HEK293 (cell line): ENCODE data around the gene GTF2IRD1.

ENCODE experiments used
- CTCF ChIA-PET: fragments of 350-600 bp; formaldehyde crosslinking; extraction: SDS; loops from one replicate; lab custom pipeline; 2021; ENCODE audit warnings: antibody characterized with exemption; lab: Yijun Ruan, JAX
- POLR2A ChIA-PET: fragments of 300-600 bp; formaldehyde crosslinking; extraction: SDS; loops from one replicate; lab custom pipeline; 2020; ENCODE audit warnings: antibody characterized with exemption, inconsistent platforms; lab: Yijun Ruan, JAX
- H3K27ac ChIP-seq: fragments of 200-500 bp; sonication (Bioruptor generic); 2 replicates; pipeline ENCODE4 v1.5.1; 2014; ENCODE audit warnings: low read depth, low read length, control low read depth, inconsistent platforms; ENCODE audit errors: extremely low read depth
- H3K36me3 ChIP-seq, 2 experiments: fragments of 200-500 bp in 1 of 2; sonication (Bioruptor generic) in 1 of 2; 1 replicate in 1 of 2; 2 replicates in 1 of 2; pipeline ENCODE4 v1.5.1; 2014 to 2017; ENCODE audit warnings: inconsistent platforms in 2 of 2, low read length in 2 of 2; ENCODE audit not compliant: control insufficient read depth in 2 of 2, insufficient read depth in 1 of 2
- H3K4me1 ChIP-seq: fragments of 200-500 bp; sonication (Bioruptor generic); 2 replicates; pipeline ENCODE4 v1.5.1; 2014; ENCODE audit warnings: mild to moderate bottlenecking, low read length, inconsistent platforms; ENCODE audit not compliant: control insufficient read depth, insufficient read depth
- H3K4me3 ChIP-seq: 2 replicates; pipeline ENCODE4 v1.5.1; 2011; ENCODE audit warnings: low read depth, mild to moderate bottlenecking, control low read depth, low read length, moderate library complexity
- H3K9me3 ChIP-seq: fragments of 200-500 bp; sonication (Bioruptor generic); 2 replicates; pipeline ENCODE4 v1.5.1; 2014; ENCODE audit warnings: low read depth, low read length, inconsistent platforms; ENCODE audit not compliant: control insufficient read depth, insufficient read depth
- AEBP2 ChIP-seq: fragments of 450-650 bp; formaldehyde crosslinking; IDR thresholded peaks from 2 replicates; pipeline ENCODE4 v1.5.1; 2016; ENCODE audit warnings: missing biosample characterization, missing genetic modification characterization, borderline replicate concordance
- GLIS2 ChIP-seq: fragments of 450-650 bp; formaldehyde crosslinking; IDR thresholded peaks from 2 replicates; pipeline ENCODE4 v1.5.1; 2016; ENCODE audit warnings: missing biosample characterization, missing genetic modification characterization
- ZBTB49 ChIP-seq: fragments of 450-650 bp; formaldehyde crosslinking; IDR thresholded peaks from 2 replicates; pipeline ENCODE4 v1.5.1; 2016; ENCODE audit warnings: missing biosample characterization, missing genetic modification characterization, low read depth
- ZFP37 ChIP-seq: fragments of 450-650 bp; formaldehyde crosslinking; IDR thresholded peaks from 2 replicates; pipeline ENCODE4 v1.5.1; 2016; ENCODE audit warnings: missing biosample characterization, missing genetic modification characterization
- ZNF211 ChIP-seq: fragments of 450-650 bp; formaldehyde crosslinking; IDR thresholded peaks from 2 replicates; pipeline ENCODE4 v1.5.1; 2016; ENCODE audit warnings: low read depth, missing biosample characterization, missing genetic modification characterization
- ZNF221 ChIP-seq: fragments of 450-650 bp; formaldehyde crosslinking; IDR thresholded peaks from 2 replicates; pipeline ENCODE4 v1.5.1; 2017; ENCODE audit warnings: missing biosample characterization, missing genetic modification characterization, borderline replicate concordance
- ZNF366 ChIP-seq: fragments of 450-650 bp; formaldehyde crosslinking; conservative IDR thresholded peaks from 2 replicates; pipeline ENCODE4 v1.5.1; 2016; ENCODE audit warnings: missing biosample characterization, missing genetic modification characterization
- ZNF473 ChIP-seq: fragments of 450-650 bp; formaldehyde crosslinking; IDR thresholded peaks from 2 replicates; pipeline ENCODE4 v1.5.1; 2017; ENCODE audit warnings: missing biosample characterization, missing genetic modification characterization
- ZNF501 ChIP-seq: fragments of 450-650 bp; formaldehyde crosslinking; IDR thresholded peaks from 2 replicates; pipeline ENCODE4 v1.5.1; 2016; ENCODE audit warnings: missing biosample characterization, missing genetic modification characterization
- ZNF777 ChIP-seq: fragments of 450-650 bp; formaldehyde crosslinking; IDR thresholded peaks from 2 replicates; pipeline ENCODE4 v1.5.1; 2017; ENCODE audit warnings: missing biosample characterization, missing genetic modification characterization, borderline replicate concordance
- TF ChIP-seq, protein P1 (sequence below): fragments of 450-650 bp; formaldehyde crosslinking; IDR thresholded peaks from 2 replicates; pipeline ENCODE4; 2016; ENCODE audit warnings: missing biosample characterization, missing genetic modification characterization
- TF ChIP-seq, protein P2 (sequence below): fragments of 450-650 bp; formaldehyde crosslinking; IDR thresholded peaks from 2 replicates; pipeline ENCODE4 v1.5.1; 2016; ENCODE audit warnings: missing biosample characterization, missing genetic modification characterization
- TF ChIP-seq, protein P3 (sequence below): fragments of 450-650 bp; formaldehyde crosslinking; IDR thresholded peaks from 2 replicates; pipeline ENCODE4 v1.5.1; 2016; ENCODE audit warnings: missing biosample characterization, missing genetic modification characterization
- TF ChIP-seq, protein P4 (sequence below): fragments of 450-650 bp; formaldehyde crosslinking; IDR thresholded peaks from 2 replicates; pipeline ENCODE4 v1.5.1; 2016; ENCODE audit warnings: missing biosample characterization, missing genetic modification characterization

GTF2IRD1 gene

DNA sequence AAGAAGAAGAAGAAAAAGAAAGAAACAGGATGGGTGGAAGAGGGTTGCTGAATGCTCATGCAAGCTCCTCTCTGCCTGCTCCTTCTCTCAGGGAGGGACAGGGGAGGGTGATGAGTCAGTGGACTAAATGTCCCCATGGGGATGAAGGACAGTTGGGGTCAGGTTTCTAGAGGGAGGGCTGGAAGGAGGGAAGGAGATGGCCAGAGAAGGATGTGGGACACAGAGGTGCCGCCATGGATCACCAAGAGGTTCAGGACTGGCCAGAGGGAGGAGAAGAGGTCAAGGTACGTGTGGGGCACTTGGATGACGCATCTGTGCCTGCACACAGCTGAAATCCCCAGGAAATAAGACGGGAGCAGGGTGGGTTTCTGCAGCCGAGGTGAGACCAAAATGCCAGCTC lies 115.0 kb downstream of the GTF2IRD1 start:
- no peaks in the 10 kb centered on the region for H3K9me3 ChIP-seq
- POLR2A ChIA-PET = no interaction called here
- H3K36me3 ChIP-seq = peaks cover 0 to 4% of the 10 kb centered on the region in 2 experiments; a peak in 1 of 3 replicates
- H3K27ac ChIP-seq = no peak overlapping the region
- CTCF ChIA-PET = interaction anchor here (0.7 to 1.0 kb wide), 3 partner anchors 25 to 122 kb away, joined by 3 read pairs; no protein-coding TSS in a partner anchor
- no peaks in the 10 kb centered on the region for H3K4me1 ChIP-seq
- TF ChIP-seq ZNF501 (no peak), AEBP2 (tag by site-specific recombination) (no peak), ZNF777 (tag by site-specific recombination) (no peak), ZNF221 (tag by site-specific recombination) (no peak), GLIS2 (no peak), ZNF473 (tag by site-specific recombination) (no peak), ZNF366 (0 out of 2 replicates have a peak, but pooled peaks have one; percentile 27), ZFP37 (no peak), ZNF211 (no peak), ZBTB49 (tag by site-specific recombination) (no peak)
- TF ChIP-seq, protein P1, sequence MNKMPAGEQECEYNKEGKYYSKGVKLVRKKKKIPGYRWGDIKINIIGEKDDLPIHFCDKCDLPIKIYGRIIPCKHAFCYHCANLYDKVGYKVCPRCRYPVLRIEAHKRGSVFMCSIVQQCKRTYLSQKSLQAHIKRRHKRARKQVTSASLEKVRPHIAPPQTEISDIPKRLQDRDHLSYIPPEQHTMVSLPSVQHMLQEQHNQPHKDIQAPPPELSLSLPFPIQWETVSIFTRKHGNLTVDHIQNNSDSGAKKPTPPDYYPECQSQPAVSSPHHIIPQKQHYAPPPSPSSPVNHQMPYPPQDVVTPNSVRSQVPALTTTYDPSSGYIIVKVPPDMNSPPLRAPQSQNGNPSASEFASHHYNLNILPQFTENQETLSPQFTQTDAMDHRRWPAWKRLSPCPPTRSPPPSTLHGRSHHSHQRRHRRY (tag by site-specific recombination) = no peak
- TF ChIP-seq, protein P2, sequence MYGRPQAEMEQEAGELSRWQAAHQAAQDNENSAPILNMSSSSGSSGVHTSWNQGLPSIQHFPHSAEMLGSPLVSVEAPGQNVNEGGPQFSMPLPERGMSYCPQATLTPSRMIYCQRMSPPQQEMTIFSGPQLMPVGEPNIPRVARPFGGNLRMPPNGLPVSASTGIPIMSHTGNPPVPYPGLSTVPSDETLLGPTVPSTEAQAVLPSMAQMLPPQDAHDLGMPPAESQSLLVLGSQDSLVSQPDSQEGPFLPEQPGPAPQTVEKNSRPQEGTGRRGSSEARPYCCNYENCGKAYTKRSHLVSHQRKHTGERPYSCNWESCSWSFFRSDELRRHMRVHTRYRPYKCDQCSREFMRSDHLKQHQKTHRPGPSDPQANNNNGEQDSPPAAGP (tag by site-specific recombination) = peak; percentile 59; the same call in 1 of the 2 replicates
- TF ChIP-seq, protein P3, sequence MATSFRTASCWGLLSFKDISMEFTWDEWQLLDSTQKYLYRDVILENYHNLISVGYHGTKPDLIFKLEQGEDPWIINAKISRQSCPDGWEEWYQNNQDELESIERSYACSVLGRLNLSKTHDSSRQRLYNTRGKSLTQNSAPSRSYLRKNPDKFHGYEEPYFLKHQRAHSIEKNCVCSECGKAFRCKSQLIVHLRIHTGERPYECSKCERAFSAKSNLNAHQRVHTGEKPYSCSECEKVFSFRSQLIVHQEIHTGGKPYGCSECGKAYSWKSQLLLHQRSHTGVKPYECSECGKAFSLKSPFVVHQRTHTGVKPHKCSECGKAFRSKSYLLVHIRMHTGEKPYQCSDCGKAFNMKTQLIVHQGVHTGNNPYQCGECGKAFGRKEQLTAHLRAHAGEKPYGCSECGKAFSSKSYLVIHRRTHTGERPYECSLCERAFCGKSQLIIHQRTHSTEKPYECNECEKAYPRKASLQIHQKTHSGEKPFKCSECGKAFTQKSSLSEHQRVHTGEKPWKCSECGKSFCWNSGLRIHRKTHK (tag by site-specific recombination) = no peak
- TF ChIP-seq, protein P4, sequence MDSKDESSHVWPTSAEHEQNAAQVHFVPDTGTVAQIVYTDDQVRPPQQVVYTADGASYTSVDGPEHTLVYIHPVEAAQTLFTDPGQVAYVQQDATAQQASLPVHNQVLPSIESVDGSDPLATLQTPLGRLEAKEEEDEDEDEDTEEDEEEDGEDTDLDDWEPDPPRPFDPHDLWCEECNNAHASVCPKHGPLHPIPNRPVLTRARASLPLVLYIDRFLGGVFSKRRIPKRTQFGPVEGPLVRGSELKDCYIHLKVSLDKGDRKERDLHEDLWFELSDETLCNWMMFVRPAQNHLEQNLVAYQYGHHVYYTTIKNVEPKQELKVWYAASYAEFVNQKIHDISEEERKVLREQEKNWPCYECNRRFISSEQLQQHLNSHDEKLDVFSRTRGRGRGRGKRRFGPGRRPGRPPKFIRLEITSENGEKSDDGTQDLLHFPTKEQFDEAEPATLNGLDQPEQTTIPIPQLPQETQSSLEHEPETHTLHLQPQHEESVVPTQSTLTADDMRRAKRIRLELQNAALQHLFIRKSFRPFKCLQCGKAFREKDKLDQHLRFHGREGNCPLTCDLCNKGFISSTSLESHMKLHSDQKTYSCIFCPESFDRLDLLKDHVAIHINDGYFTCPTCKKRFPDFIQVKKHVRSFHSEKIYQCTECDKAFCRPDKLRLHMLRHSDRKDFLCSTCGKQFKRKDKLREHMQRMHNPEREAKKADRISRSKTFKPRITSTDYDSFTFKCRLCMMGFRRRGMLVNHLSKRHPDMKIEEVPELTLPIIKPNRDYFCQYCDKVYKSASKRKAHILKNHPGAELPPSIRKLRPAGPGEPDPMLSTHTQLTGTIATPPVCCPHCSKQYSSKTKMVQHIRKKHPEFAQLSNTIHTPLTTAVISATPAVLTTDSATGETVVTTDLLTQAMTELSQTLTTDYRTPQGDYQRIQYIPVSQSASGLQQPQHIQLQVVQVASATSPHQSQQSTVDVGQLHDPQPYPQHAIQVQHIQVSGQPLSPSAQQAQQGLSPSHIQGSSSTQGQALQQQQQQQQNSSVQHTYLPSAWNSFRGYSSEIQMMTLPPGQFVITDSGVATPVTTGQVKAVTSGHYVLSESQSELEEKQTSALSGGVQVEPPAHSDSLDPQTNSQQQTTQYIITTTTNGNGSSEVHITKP (tag by site-specific recombination) = no peak
- TF ChIP-seq, all 188 proteins: peak for 2
- no peak overlapping the region for H3K4me3 ChIP-seq
